Loucy (cell line): ENCODE measurements around the gene GRM5.

Source experiments
- EZH2phosphoT487 ChIP-seq: fragments of 200-600 bp; IDR thresholded peaks from 2 replicates; pipeline ENCODE4 v1.6.1; 2018; ENCODE audit warnings: antibody characterized with exemption, mild to moderate bottlenecking, moderate library complexity, borderline replicate concordance
- TF ChIP-seq, protein P1 (sequence below): fragments of 200-600 bp; sonication (generic); conservative IDR thresholded peaks from 2 replicates; pipeline ENCODE4 v1.5.1; 2014; ENCODE audit warnings: mild to moderate bottlenecking, antibody characterized with exemption, low read length

DNA sequence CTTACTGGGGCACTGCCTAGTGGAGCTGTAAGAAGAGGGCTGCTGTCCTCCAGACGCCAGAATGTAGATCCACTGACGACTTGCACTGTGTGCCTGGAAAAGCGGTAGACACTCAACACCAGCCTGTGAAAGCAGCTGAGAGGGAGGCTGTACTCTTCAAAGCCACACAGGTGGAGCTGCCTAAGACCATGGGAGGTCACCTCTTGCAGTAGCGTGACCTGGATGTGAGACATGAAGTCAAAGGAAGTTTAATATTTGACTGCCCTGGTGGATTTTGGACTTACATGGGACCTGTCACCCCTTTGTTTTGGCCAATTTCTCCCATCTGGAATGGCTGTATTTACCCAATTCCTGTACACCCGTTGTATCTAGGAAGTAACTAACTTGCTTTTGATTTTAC is 531.6 kb downstream of the GRM5 start:
- TF ChIP-seq, protein P1, sequence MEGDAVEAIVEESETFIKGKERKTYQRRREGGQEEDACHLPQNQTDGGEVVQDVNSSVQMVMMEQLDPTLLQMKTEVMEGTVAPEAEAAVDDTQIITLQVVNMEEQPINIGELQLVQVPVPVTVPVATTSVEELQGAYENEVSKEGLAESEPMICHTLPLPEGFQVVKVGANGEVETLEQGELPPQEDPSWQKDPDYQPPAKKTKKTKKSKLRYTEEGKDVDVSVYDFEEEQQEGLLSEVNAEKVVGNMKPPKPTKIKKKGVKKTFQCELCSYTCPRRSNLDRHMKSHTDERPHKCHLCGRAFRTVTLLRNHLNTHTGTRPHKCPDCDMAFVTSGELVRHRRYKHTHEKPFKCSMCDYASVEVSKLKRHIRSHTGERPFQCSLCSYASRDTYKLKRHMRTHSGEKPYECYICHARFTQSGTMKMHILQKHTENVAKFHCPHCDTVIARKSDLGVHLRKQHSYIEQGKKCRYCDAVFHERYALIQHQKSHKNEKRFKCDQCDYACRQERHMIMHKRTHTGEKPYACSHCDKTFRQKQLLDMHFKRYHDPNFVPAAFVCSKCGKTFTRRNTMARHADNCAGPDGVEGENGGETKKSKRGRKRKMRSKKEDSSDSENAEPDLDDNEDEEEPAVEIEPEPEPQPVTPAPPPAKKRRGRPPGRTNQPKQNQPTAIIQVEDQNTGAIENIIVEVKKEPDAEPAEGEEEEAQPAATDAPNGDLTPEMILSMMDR: no peak
- no peak for TF ChIP-seq EZH2phosphoT487
